HepG2 (cell line): ENCODE results near the gene ASL. TPM values are rescaled to one million over a fixed set of nuclear protein-coding genes. Genes with fewer than 3 reads are reported as not detected.

Experiments
- ATAC-seq: fragments of 200-7000 bp; cut with Tn5 transposase; 3 replicates; pipeline ENCODE4 v1.9.1; 2020; ENCODE audit warnings: mild to moderate bottlenecking, moderate library complexity
- BruUV-seq: library from RNA; stranded (reverse); fragments of 400-500 nt; replicated peaks from 2 replicates; lab custom pipeline; 2021; lab: Mats Ljungman, UMichigan
- CTCF ChIA-PET: fragments of 300-600 bp; formaldehyde crosslinking; extraction: SDS; loops from one replicate; lab custom pipeline; 2021; ENCODE audit warnings: low total read pairs, inconsistent platforms, low intra/inter-chr PET ratio; lab: Yijun Ruan, JAX
- POLR2A ChIA-PET: fragments of 350-600 bp; sonication (Branson Sonifier 250); formaldehyde crosslinking; loops from one replicate; lab custom pipeline; 2020; ENCODE audit warnings: antibody characterized with exemption, inconsistent platforms; lab: Yijun Ruan, JAX
- DNase-seq: peaks from one replicate; pipeline ENCODE4 v3.0.0-alpha.2; 2015; ENCODE audit warnings: low spot score
- FAIRE-seq: peaks from 3 replicates; lab custom pipeline; 2011; peaks lifted over from hg19 to GRCh38; lab: Jason Lieb, UNC
- H2AFZ ChIP-seq: one replicate; pipeline ENCODE4 v1.6.1; 2011; ENCODE audit warnings: low read length, inconsistent platforms
- H3K27ac ChIP-seq: fragments of 300-600 bp; 3 replicates; pipeline ENCODE4 v1.8.0; 2011; ENCODE audit warnings: mixed run types, mild to moderate bottlenecking, mixed read lengths, low read length, inconsistent platforms; ENCODE audit not compliant: insufficient read depth; ENCODE audit errors: extremely low read length
- H3K27me3 ChIP-seq, 2 experiments: fragments of 200-600 bp in 1 of 2; 2 replicates in 1 of 2; 3 replicates in 1 of 2; pipeline versions ENCODE4 v1.6.0 to v1.8.0; 2011; ENCODE audit warnings: low read length in 2 of 2, mild to moderate bottlenecking in 2 of 2, moderate library complexity in 2 of 2, inconsistent platforms in 1 of 2; ENCODE audit not compliant: insufficient read depth in 2 of 2, control insufficient read depth in 1 of 2
- H3K36me3 ChIP-seq, 2 experiments: fragments of 200-600 bp in 1 of 2; replicated peaks in 1 of 2; 2 replicates in 1 of 2; 3 replicates in 1 of 2; pipeline versions ENCODE4 v1.5.1 to v1.8.0; 2011; ENCODE audit warnings: low read length in 2 of 2, inconsistent platforms in 1 of 2; ENCODE audit not compliant: insufficient read depth in 2 of 2, control insufficient read depth in 1 of 2
- H3K4me1 ChIP-seq: 2 replicates; pipeline ENCODE4 v1.5.1; 2012; ENCODE audit warnings: low read length, inconsistent platforms; ENCODE audit not compliant: insufficient read depth
- H3K4me2 ChIP-seq: 2 replicates; pipeline ENCODE4 v1.6.0; 2011; ENCODE audit warnings: low read depth, low read length, inconsistent platforms
- H3K4me3 ChIP-seq, 3 experiments: fragments of 200-600 bp in 1 of 3; sonication (generic), shearing (Covaris generic) in 1 of 3; replicated peaks in 1 of 3; 2 replicates each; pipeline ENCODE4 v1.5.1; 2011 to 2016; ENCODE audit warnings: low read length in 3 of 3, inconsistent platforms in 2 of 3, low read depth in 2 of 3, mild to moderate bottlenecking in 2 of 3, control low read depth in 1 of 3, mixed read lengths in 1 of 3; ENCODE audit not compliant: insufficient read depth in 1 of 3
- H3K79me2 ChIP-seq: one replicate; pipeline ENCODE4 v1.6.1; 2011; ENCODE audit warnings: low read length, inconsistent platforms; ENCODE audit not compliant: insufficient read depth
- H3K9ac ChIP-seq: 2 replicates; pipeline ENCODE4 v1.6.0; 2011; ENCODE audit warnings: mild to moderate bottlenecking, low read depth, low read length, inconsistent platforms; ENCODE audit not compliant: insufficient read depth
- H3K9me3 ChIP-seq: 2 replicates; pipeline ENCODE4 v1.5.1; 2012; ENCODE audit warnings: mild to moderate bottlenecking, low read length
- H4K20me1 ChIP-seq: 2 replicates; pipeline ENCODE4 v1.6.0; 2011; ENCODE audit warnings: inconsistent platforms, mild to moderate bottlenecking, low read length, moderate library complexity; ENCODE audit not compliant: insufficient read depth
- MEIS2 ChIP-seq: sonication (generic); formaldehyde crosslinking; IDR thresholded peaks from 2 replicates; pipeline ENCODE4 v1.9.0; 2021; ENCODE audit warnings: mild to moderate bottlenecking, missing genetic modification reagents
- SALL1 ChIP-seq: sonication (generic); formaldehyde crosslinking; IDR thresholded peaks from 2 replicates; pipeline ENCODE4 v1.8.0; 2022; ENCODE audit warnings: mild to moderate bottlenecking, missing genetic modification reagents
- TAF15 ChIP-seq: fragments of 200-400 bp; formaldehyde crosslinking; IDR thresholded peaks from one replicate; pipeline ENCODE4 v1.6.1; 2018; ENCODE audit warnings: mild to moderate bottlenecking, low read depth, low read length; ENCODE audit not compliant: poor library complexity, severe bottlenecking
- ZSCAN22 ChIP-seq: sonication (generic); formaldehyde crosslinking; IDR thresholded peaks from 2 replicates; pipeline ENCODE4 v1.4.0; 2020; ENCODE audit warnings: mild to moderate bottlenecking, missing genetic modification reagents
- WGBS: methylation state at CpG from one replicate; pipeline ENCODE4 v1.1.6; 2017; ENCODE audit warnings: low lambda C conversion rate; 5-methylcytosine and 5-hydroxymethylcytosine counted together
- in situ Hi-C: cut with HindIII; loops from 2 replicates; pipeline ENCODE4 v1.10.0; 2017; ENCODE audit warnings: low pct_unique_long_range_greater_than_20kb; ENCODE audit not compliant: extremely low pct_ligation_motif_present
- intact Hi-C: fragments of 100-400 bp; cut with micrococcal nuclease; formaldehyde crosslinking; loops from one replicate; pipeline ENCODE4 v1.10.0; 2022; ENCODE audit not compliant: unreplicated experiment
- polyA plus RNA-seq, 8 experiments: library from polyadenylated mRNA; depleted of rRNA in 3 of 8; stranded (reverse) in 7 of 8; unstranded in 1 of 8; fragments of >200 nt; fragmentation: Illumina TruSeq in 4 of 8; extraction: Trizol in 4 of 8; gene quantifications; 2 replicates each; pipeline versions ENCODE4 v1.2.1 to v1.2.3, GENCODE V29; 2011 to 2016; ENCODE audit warnings: low read depth in 4 of 8, missing spikeins in 1 of 8, mixed read lengths in 1 of 8; ENCODE audit not compliant: insufficient read depth in 1 of 8
- total RNA-seq, 5 experiments: library from RNA; depleted of rRNA; stranded (reverse); fragments of >200 nt; fragmentation: Illumina TruSeq; extraction: Trizol; gene quantifications; 2 replicates each; pipeline ENCODE4 v1.2.3, GENCODE V29; 2016; ENCODE audit warnings: low read depth in 1 of 5
- TF ChIP-seq, protein P1 (sequence below): sonication (generic); formaldehyde crosslinking; IDR thresholded peaks from 2 replicates; pipeline ENCODE4 v1.9.0; 2021; ENCODE audit warnings: missing genetic modification reagents, borderline replicate concordance
- TF ChIP-seq, protein P2 (sequence below): fragments of 450-650 bp; IDR thresholded peaks from 2 replicates; pipeline ENCODE4 v1.6.1; 2016
- TF ChIP-seq, protein P3 (sequence below): sonication (generic); formaldehyde crosslinking; IDR thresholded peaks from 2 replicates; pipeline ENCODE4 v1.9.0; 2021; ENCODE audit warnings: missing genetic modification reagents, borderline replicate concordance
- TF ChIP-seq, protein P4 (sequence below), 2 experiments: sonication (generic) in 1 of 2; formaldehyde crosslinking in 1 of 2; IDR thresholded peaks; 2 replicates each; pipeline versions ENCODE4 v1.4.0 to v1.6.1; 2018 to 2020; ENCODE audit warnings: missing genetic modification reagents in 2 of 2, borderline replicate concordance in 1 of 2, low read depth in 1 of 2, mild to moderate bottlenecking in 1 of 2, missing biosample characterization in 1 of 2
- TF ChIP-seq, protein P5 (sequence below): sonication (generic); formaldehyde crosslinking; IDR thresholded peaks from 2 replicates; pipeline ENCODE4 v1.4.0; 2020; ENCODE audit warnings: missing genetic modification reagents

Gene ASL
- total and polyA plus RNA-seq, 2 of the 13 experiments (the other 11 are each of a cell fraction or from before 2014, with no cell fraction given): 71.4 to 96.5 TPM

DNA sequence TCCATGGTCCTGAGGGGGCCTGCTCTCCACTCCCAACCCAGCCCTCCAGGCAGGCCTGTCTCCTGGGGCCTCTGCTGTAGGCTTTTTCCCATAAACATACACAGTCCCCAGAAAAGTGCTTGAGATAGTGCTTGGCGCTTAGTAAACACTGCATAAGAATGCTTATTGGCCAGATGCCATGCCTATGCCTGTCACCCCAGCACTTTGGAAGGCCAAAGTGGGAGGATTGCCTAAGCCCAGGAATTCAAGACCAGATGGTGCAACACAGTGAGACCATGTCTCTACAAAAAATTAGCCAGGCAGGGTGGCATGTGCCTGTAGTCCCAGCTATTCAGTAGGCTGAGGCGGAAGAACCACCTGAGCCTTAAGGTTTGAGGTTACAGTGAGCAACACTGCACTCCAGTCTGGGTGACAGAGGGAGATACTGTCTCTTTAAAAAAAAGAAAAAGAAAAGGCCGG, 24.6 kb upstream of the ASL start (continued):
- TF ChIP-seq, protein P1, sequence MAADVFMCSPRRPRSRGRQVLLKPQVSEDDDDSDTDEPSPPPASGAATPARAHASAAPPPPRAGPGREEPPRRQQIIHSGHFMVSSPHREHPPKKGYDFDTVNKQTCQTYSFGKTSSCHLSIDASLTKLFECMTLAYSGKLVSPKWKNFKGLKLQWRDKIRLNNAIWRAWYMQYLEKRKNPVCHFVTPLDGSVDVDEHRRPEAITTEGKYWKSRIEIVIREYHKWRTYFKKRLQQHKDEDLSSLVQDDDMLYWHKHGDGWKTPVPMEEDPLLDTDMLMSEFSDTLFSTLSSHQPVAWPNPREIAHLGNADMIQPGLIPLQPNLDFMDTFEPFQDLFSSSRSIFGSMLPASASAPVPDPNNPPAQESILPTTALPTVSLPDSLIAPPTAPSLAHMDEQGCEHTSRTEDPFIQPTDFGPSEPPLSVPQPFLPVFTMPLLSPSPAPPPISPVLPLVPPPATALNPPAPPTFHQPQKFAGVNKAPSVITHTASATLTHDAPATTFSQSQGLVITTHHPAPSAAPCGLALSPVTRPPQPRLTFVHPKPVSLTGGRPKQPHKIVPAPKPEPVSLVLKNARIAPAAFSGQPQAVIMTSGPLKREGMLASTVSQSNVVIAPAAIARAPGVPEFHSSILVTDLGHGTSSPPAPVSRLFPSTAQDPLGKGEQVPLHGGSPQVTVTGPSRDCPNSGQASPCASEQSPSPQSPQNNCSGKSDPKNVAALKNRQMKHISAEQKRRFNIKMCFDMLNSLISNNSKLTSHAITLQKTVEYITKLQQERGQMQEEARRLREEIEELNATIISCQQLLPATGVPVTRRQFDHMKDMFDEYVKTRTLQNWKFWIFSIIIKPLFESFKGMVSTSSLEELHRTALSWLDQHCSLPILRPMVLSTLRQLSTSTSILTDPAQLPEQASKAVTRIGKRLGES: no peak
- TF ChIP-seq, protein P2, sequence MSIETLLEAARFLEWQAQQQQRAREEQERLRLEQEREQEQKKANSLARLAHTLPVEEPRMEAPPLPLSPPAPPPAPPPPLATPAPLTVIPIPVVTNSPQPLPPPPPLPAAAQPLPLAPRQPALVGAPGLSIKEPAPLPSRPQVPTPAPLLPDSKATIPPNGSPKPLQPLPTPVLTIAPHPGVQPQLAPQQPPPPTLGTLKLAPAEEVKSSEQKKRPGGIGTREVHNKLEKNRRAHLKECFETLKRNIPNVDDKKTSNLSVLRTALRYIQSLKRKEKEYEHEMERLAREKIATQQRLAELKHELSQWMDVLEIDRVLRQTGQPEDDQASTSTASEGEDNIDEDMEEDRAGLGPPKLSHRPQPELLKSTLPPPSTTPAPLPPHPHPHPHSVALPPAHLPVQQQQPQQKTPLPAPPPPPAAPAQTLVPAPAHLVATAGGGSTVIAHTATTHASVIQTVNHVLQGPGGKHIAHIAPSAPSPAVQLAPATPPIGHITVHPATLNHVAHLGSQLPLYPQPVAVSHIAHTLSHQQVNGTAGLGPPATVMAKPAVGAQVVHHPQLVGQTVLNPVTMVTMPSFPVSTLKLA: 0 out of 2 replicates have a peak, but pooled peaks have one; percentile 5
- peak; percentile 39; the same call in 1 of the 2 replicates for TF ChIP-seq SALL1 (CRISPR knock-in tag)
- no peak for TF ChIP-seq MEIS2

DNA sequence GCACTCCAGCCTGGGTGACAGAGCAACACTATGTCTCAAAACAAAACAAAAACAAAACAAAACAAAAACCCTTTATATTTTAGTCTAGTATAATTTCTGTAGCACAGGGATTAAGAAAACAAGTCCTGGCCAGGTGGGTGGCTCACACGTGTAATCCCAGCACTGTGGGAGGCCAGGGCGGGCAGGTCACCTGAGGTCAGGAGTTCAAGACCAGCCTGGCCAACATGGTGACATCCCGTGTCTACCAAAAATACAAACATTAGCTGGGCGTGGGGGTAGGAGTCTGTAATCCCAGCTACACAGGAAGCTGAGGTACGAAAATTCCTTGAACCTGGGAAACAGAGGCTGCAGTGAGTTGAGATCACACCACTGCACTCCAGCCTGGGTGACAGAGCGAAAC, 23.2 kb upstream of the ASL start:
- no TSS peak for BruUV-seq
- H3K27me3 ChIP-seq: no peaks in the 10 kb centered on the region
- FAIRE-seq (no peak), DNase-seq (no peak), ATAC-seq (no peak)
- no peak overlapping the region for H2AFZ ChIP-seq
- in situ Hi-C loops (no loop called here), intact Hi-C loops (no loop called here)
- peaks cover 44% of the 10 kb centered on the region for H3K4me1 ChIP-seq
- ChIA-PET POLR2A (interaction anchor here (1.3 to 2.0 kb wide), 2 partner anchors 23 to 24 kb away, joined by 3 to 6 read pairs; partner anchors contain the start of gene ASL), CTCF (no interaction called here)
- H3K36me3 ChIP-seq: no peaks in the 10 kb centered on the region
- WGBS: 17% methylated on average over 6 of the region's 6 CpGs
- peak overlapping the region; percentile 67 for H3K4me2 ChIP-seq
- H4K20me1 ChIP-seq: no peaks in the 10 kb centered on the region
- no peaks in the 10 kb centered on the region for H3K79me2 ChIP-seq
- H3K4me3 ChIP-seq: no peak overlapping the region
- H3K27ac ChIP-seq: no peak overlapping the region
- no peaks in the 10 kb centered on the region for H3K9me3 ChIP-seq
- no peak overlapping the region for H3K9ac ChIP-seq
- TF ChIP-seq, protein P3, sequence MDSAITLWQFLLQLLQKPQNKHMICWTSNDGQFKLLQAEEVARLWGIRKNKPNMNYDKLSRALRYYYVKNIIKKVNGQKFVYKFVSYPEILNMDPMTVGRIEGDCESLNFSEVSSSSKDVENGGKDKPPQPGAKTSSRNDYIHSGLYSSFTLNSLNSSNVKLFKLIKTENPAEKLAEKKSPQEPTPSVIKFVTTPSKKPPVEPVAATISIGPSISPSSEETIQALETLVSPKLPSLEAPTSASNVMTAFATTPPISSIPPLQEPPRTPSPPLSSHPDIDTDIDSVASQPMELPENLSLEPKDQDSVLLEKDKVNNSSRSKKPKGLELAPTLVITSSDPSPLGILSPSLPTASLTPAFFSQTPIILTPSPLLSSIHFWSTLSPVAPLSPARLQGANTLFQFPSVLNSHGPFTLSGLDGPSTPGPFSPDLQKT: no peak
- TF ChIP-seq, protein P4, sequence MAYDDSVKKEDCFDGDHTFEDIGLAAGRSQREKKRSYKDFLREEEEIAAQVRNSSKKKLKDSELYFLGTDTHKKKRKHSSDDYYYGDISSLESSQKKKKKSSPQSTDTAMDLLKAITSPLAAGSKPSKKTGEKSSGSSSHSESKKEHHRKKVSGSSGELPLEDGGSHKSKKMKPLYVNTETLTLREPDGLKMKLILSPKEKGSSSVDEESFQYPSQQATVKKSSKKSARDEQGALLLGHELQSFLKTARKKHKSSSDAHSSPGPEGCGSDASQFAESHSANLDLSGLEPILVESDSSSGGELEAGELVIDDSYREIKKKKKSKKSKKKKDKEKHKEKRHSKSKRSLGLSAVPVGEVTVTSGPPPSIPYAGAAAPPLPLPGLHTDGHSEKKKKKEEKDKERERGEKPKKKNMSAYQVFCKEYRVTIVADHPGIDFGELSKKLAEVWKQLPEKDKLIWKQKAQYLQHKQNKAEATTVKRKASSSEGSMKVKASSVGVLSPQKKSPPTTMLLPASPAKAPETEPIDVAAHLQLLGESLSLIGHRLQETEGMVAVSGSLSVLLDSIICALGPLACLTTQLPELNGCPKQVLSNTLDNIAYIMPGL (CRISPR knock-in tag; IDR thresholded peaks at IDR 0.05; ENCODE audit: borderline replicate concordance in 1 of 2, low read depth in 1 of 2): no peak
- TF ChIP-seq TAF15 (no peak), ZSCAN22 (CRISPR knock-in tag) (no peak)
- TF ChIP-seq, protein P5, sequence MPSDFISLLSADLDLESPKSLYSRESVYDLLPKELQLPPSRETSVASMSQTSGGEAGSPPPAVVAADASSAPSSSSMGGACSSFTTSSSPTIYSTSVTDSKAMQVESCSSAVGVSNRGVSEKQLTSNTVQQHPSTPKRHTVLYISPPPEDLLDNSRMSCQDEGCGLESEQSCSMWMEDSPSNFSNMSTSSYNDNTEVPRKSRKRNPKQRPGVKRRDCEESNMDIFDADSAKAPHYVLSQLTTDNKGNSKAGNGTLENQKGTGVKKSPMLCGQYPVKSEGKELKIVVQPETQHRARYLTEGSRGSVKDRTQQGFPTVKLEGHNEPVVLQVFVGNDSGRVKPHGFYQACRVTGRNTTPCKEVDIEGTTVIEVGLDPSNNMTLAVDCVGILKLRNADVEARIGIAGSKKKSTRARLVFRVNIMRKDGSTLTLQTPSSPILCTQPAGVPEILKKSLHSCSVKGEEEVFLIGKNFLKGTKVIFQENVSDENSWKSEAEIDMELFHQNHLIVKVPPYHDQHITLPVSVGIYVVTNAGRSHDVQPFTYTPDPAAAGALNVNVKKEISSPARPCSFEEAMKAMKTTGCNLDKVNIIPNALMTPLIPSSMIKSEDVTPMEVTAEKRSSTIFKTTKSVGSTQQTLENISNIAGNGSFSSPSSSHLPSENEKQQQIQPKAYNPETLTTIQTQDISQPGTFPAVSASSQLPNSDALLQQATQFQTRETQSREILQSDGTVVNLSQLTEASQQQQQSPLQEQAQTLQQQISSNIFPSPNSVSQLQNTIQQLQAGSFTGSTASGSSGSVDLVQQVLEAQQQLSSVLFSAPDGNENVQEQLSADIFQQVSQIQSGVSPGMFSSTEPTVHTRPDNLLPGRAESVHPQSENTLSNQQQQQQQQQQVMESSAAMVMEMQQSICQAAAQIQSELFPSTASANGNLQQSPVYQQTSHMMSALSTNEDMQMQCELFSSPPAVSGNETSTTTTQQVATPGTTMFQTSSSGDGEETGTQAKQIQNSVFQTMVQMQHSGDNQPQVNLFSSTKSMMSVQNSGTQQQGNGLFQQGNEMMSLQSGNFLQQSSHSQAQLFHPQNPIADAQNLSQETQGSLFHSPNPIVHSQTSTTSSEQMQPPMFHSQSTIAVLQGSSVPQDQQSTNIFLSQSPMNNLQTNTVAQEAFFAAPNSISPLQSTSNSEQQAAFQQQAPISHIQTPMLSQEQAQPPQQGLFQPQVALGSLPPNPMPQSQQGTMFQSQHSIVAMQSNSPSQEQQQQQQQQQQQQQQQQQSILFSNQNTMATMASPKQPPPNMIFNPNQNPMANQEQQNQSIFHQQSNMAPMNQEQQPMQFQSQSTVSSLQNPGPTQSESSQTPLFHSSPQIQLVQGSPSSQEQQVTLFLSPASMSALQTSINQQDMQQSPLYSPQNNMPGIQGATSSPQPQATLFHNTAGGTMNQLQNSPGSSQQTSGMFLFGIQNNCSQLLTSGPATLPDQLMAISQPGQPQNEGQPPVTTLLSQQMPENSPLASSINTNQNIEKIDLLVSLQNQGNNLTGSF (CRISPR knock-in tag): no peak
